Testis (tissue), 3 donors: ENCODE measurements around the gene PSTPIP1. TPM values are rescaled to one million over a fixed set of nuclear protein-coding genes. Genes with fewer than 3 reads are reported as not detected.

ENCODE experiments used
- DNase-seq: peaks from one replicate; pipeline ENCODE4 v3.0.0-alpha.2; 2019
- H3K27ac ChIP-seq, 2 donors: fragments of 200-600 bp; sonication (generic); one replicate each; pipeline ENCODE4 v1.5.1; 2019
- H3K27me3 ChIP-seq: fragments of 200-600 bp; sonication (generic); one replicate; pipeline ENCODE4 v1.5.1; 2019
- H3K36me3 ChIP-seq: fragments of 200-600 bp; sonication (generic); one replicate; pipeline ENCODE4 v1.5.1; 2017; ENCODE audit warnings: low read depth; ENCODE audit errors: missing control alignments
- H3K4me1 ChIP-seq: fragments of 200-600 bp; sonication (generic); one replicate; pipeline ENCODE4 v1.5.1; 2019
- H3K4me3 ChIP-seq, 2 donors: fragments of 200-600 bp; sonication (generic); one replicate each; pipeline ENCODE4 v1.5.1; 2017 to 2019
- H3K9me3 ChIP-seq: fragments of 200-600 bp; sonication (generic); one replicate; pipeline ENCODE4 v1.5.1; 2017
- CTCF ChIP-seq, 3 experiments: fragments of 450-650 bp in 2 of 3; fragments of 200-600 bp in 1 of 3; sonication (generic) in 1 of 3; IDR thresholded peaks; one replicate each; pipeline ENCODE4 v1.5.1; 2016 to 2019; ENCODE audit warnings: antibody characterized with exemption in 3 of 3, mild to moderate bottlenecking in 2 of 3, moderate library complexity in 1 of 3
- POLR2A ChIP-seq: fragments of 450-650 bp; IDR thresholded peaks from one replicate; pipeline ENCODE4 v1.6.1; 2017; ENCODE audit warnings: antibody characterized with exemption, mild to moderate bottlenecking, moderate library complexity
- WGBS, 2 donors: methylation state at CpG; one replicate each; pipeline ENCODE4 v1.1.5; 2018; 5-methylcytosine and 5-hydroxymethylcytosine counted together
- intact Hi-C: fragments of 100-400 bp; cut with DNase I; formaldehyde crosslinking; loops from one replicate; pipeline ENCODE4 v1.15.1; 2023; ENCODE audit warnings: low total_unique reads
- polyA plus RNA-seq: library from polyadenylated mRNA; stranded (reverse); fragments of 350-450 nt; fragmentation: Illumina TruSeq; extraction: RNeasy Lipid Tissue Mini Kit (QIAGEN cat#74804); gene quantifications from one replicate; pipeline ENCODE4 v1.2.3, GENCODE V29; 2014; ENCODE audit warnings: low read depth, low replicate concordance; ENCODE audit not compliant: insufficient read depth
- total RNA-seq, 2 donors: library from RNA; depleted of rRNA; stranded (reverse); fragments of >200 nt; gene quantifications; one replicate each; pipeline ENCODE4 v1.2.3, GENCODE V29; 2016

Gene PSTPIP1
- total and polyA plus RNA-seq, 3 donors from 2014 or later: 5.0 to 8.6 (median 7.9) TPM

- Histone ChIP-seq H3K9me3 (no peaks in the 10 kb centered on the region), H3K36me3 (no peaks in the 10 kb centered on the region), H3K4me1 (no peaks in the 10 kb centered on the region), H3K4me3 (no peak overlapping the region), H3K27ac (no peak overlapping the region), H3K27me3 (no peaks in the 10 kb centered on the region)
- intact Hi-C loops: no loop called here
- 90 to 92% methylated on average over 5 to 6 of the region's 6 CpGs for WGBS, 2 donors
- DNase-seq: no peak
- TF ChIP-seq POLR2A: no peak
- no peak for TF ChIP-seq CTCF (IDR thresholded peaks at IDR 0.05)
Measured at GRCh38 chr15:76987276-76987675, 7.7 kb upstream of the PSTPIP1 start.

- no peak overlapping the region for H3K27ac ChIP-seq
- 71 to 75% methylated on average over 9 to 11 of the region's 11 CpGs for WGBS, 2 donors
- no peaks in the 10 kb centered on the region for H3K9me3 ChIP-seq
- intact Hi-C loops: no loop called here
- H3K4me1 ChIP-seq: no peaks in the 10 kb centered on the region
- peak; percentile 44 for DNase-seq
- H3K27me3 ChIP-seq: no peaks in the 10 kb centered on the region
- TF ChIP-seq POLR2A: no peak
- H3K36me3 ChIP-seq: no peaks in the 10 kb centered on the region
- H3K4me3 ChIP-seq: no peak overlapping the region
Measured at GRCh38 chr15:76987896-76988860, 6.7 kb upstream of the PSTPIP1 start.

- Histone ChIP-seq H3K27me3 (no peaks in the 10 kb centered on the region), H3K36me3 (no peaks in the 10 kb centered on the region), H3K4me1 (no peaks in the 10 kb centered on the region), H3K9me3 (no peaks in the 10 kb centered on the region), H3K4me3 (no peak overlapping the region), H3K27ac (no peak overlapping the region)
- TF ChIP-seq POLR2A (no peak), CTCF (IDR thresholded peaks at IDR 0.05) (no peak)
- DNase-seq: no peak
- 80 to 83% methylated on average over 12 of the region's 12 CpGs for WGBS, 2 donors
- intact Hi-C loops: no loop called here
Measured at GRCh38 chr15:76988867-76989780, 5.8 kb upstream of the PSTPIP1 start.

- Histone ChIP-seq H3K4me1 (peaks cover under 1% of the 10 kb centered on the region), H3K4me3 (no peak overlapping the region), H3K9me3 (no peaks in the 10 kb centered on the region), H3K27ac (no peak overlapping the region), H3K36me3 (no peaks in the 10 kb centered on the region), H3K27me3 (no peaks in the 10 kb centered on the region)
- no peak for DNase-seq
- WGBS, 2 donors: 88 to 98% methylated on average over 6 to 7 of the region's 7 CpGs
- intact Hi-C loops: no loop called here
- TF ChIP-seq POLR2A (no peak), CTCF (IDR thresholded peaks at IDR 0.05) (no peak)
Measured at GRCh38 chr15:76991048-76991447, 3.9 kb upstream of the PSTPIP1 start.
